ENCODE data around the gene NOSIP.
"Not testable (repeated sequence)": the region's sequence is repeated elsewhere in the genome, so short reads cannot be mapped to it uniquely, and the experiment has no call there.

The NOSIP gene

GRCh38 chr19:49580264-49581006, at the start of gene NOSIP:
Gene NOSIP, minus strand, starts transcription at chr19:49580556. Its CDS starts 19,865 bp downstream, at chr19:49560691.
- peak; percentile 97 for DNase-seq

DNA sequence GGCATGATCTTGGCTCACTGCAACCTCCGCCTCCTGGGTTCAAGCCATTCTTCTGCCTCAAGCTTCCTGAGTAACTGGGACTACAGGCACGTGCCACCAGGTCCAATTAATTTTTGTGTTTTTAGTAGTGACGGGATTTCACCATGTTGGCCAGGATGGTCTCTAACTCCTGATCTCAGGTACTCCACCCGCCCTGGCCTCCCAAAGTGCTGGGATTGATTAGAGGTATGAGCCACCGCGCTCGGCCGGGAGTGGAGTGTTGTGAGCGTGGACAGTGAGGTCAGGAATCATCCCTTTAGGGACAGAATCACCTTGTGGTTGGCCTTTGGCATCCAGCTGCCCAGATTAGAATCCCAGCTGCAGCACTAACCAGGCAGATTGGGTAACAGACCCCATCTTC, 49.3 kb upstream of the NOSIP start:
- no peak for DNase-seq

GRCh38 chr19:49626226-49626625, 45.9 kb upstream of the NOSIP start:
- no peak for DNase-seq

GRCh38 chr19:49624967-49625910, 44.9 kb upstream of the NOSIP start:
- DNase-seq = no peak

- DNase-seq = not testable (repeated sequence)
These were observed 37.5 kb upstream of the NOSIP start for GRCh38 chr19:49617860-49618259.

DNA sequence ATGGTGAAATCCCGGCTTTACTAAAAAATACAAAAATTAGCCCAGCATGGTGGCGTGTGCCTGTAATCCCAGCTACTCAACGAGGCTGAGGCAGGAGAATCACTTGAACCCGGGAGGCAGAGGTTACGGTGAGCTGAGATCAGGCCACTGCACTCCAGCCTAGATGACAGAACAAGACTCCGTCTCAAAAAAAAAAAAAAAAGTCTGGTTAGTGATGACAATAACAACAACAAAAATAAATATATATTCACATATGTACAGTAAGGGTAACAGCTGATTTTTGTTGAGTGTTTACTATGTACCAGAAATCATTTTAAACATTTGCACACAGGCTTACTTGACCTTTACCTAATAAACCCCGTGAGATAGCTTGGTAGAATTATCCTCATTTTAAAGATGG, 36.6 kb upstream of the NOSIP start:
- no peak for DNase-seq

DNA sequence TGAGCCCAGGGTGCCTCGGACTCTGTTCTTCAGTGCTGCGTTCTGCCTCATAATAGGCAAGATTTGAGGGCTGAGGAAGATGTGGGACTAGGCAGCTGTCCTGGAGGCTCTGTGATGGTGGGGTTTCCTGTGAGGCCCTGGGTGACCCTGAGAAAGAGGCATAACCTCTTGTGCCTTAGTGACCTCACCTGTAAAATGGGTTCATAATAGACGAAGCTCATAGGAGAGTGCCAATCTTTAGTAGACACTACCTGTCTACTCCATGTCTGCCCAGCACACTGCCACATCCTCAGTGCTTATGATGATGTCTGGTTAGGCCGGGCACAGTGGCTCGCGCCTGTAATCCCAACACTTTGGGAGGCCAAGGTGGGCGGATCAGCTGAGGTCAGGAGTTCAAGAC, 36.2 kb upstream of the NOSIP start:
- no peak for DNase-seq

GRCh38 chr19:49615861-49616260, 35.5 kb upstream of the NOSIP start:
- no peak for DNase-seq

- no peak for DNase-seq
These were observed 33.9 kb upstream of the NOSIP start for GRCh38 chr19:49614096-49614833.

- DNase-seq = no peak
These were observed 33.0 kb upstream of the NOSIP start for GRCh38 chr19:49613374-49613773.

GRCh38 chr19:49609499-49610092, 29.2 kb upstream of the NOSIP start:
- DNase-seq = no peak

- DNase-seq = no peak
These were observed 25.2 kb upstream of the NOSIP start for GRCh38 chr19:49605605-49606004.

GRCh38 chr19:49602806-49603205, 22.4 kb upstream of the NOSIP start:
- no peak for DNase-seq

GRCh38 chr19:49601482-49602038, 21.2 kb upstream of the NOSIP start:
- no peak for DNase-seq

GRCh38 chr19:49599378-49600295, 19.3 kb upstream of the NOSIP start:
- DNase-seq = no peak

- DNase-seq = no peak
These were observed 17.3 kb upstream of the NOSIP start for GRCh38 chr19:49597703-49597974.

DNA sequence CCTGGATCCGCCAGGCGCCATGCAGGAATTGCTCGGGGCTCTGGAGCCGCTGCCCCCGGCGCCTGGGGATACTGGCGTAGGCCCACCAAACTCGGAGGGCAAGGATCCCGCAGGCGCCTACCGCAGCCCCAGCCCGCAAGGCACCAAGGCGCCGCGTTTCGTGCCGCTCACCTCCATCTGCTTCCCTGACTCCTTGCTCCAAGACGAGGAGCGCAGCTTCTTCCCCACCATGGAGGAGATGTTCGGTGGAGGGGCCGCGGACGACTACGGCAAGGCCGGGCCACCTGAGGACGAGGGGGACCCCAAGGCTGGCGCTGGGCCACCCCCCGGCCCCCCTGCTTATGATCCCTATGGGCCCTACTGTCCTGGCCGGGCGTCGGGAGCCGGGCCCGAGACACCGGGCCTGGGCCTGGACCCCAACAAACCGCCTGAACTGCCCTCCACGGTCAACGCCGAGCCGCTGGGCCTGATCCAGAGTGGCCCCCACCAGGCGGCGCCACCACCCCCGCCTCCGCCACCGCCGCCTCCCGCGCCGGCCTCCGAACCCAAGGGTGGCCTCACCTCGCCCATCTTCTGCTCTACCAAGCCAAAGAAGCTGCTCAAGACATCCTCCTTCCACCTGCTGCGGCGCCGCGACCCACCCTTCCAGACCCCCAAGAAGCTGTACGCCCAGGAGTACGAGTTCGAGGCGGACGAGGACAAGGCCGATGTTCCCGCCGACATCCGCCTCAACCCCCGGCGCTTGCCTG, 16.8 kb upstream of the NOSIP start:
- DNase-seq = no peak

DNA sequence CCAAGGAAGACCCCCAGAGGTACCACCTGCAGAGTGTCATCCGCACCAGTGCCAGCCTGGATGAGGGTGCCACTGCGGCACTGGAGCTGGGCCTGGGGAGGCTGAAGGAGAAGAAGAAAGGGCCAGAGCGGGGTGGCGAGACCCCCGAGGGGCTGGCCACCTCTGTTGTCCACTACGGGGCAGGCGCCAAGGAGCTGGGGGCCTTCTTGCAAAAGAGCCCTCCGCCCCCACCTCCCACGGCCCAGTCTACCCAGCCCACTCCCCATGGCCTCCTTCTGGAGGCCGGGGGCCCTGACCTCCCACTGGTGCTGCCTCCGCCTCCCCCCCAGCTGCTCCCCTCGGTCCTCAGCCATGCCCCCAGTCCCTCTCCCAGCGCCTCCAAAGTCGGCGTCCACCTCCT, 16.1 kb upstream of the NOSIP start:
- DNase-seq = no peak

DNA sequence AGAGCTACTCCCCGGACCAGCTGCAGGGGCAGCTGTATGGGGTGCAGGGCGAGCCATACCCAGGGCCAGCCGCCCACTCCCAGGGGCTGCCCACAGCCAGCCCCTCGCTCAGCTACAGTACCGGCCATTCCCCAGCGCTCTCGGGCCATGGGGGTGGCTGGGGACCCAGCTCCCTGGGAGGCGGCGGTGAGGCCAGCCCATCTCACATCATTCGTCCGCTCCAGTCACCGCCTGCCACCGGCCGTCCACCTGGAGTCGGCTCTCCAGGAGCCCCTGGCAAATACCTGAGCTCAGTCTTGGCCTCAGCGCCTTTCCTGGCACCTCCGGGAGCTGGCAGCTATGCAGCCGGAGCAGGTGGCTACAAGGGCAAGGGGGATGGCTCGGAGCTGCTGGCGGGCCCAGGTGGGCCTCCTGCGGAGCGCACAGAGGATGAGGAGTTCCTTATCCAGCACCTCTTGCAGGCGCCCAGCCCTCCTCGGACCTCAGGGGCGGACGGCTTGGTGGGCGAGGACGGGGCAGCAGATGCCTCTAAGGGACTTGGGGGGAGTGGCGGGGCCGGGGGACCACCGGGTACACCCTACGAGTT, 15.6 kb upstream of the NOSIP start:
- no peak for DNase-seq

DNA sequence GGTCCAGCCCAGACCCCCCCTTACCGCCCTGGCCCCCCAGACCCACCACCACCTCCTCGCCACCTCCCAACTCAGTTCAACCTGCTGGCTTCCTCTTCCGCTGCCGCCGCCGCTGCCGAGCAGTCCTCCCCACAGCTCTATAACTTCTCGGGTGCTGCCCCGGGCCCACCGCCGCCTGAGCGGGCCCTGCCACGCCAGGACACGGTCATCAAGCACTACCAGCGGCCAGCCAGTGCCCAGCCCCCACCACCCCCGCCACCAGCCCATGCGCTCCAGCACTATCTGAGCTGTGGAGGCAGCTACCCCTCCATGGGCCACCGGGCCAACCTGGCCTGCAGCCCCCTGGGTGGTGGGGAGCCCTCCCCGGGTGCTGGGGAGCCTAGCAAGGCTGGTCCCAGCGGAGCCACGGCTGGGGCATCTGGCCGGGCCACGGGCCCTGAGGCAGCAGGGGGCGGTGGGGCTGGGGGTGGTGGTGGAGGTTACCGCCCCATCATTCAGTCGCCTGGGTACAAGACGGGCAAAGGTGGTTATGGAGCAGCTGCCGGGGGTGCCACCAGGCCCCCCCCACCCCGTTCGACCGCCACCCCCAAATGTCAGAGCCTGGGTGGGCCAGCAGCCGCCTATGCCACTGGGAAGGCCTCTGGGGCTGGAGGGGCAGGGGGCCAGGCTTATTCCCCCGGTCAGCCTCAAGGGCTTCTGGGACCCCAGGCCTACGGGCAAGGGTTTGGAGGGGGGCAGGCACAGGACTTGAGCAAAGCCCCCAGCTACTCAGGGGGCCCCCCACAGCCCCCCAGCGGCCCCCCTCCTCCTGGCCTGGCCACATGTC, 14.8 kb upstream of the NOSIP start:
- no peak for DNase-seq
